HG03108 (cell line): ENCODE data around the gene GNGT1.

ENCODE experiments used
- ATAC-seq: cut with Tn5 transposase; IDR thresholded peaks from one replicate; pipeline ENCODE4 v1.9.1; 2021; ENCODE audit warnings: moderate library complexity; ENCODE audit not compliant: unreplicated experiment

GNGT1 gene

DNA sequence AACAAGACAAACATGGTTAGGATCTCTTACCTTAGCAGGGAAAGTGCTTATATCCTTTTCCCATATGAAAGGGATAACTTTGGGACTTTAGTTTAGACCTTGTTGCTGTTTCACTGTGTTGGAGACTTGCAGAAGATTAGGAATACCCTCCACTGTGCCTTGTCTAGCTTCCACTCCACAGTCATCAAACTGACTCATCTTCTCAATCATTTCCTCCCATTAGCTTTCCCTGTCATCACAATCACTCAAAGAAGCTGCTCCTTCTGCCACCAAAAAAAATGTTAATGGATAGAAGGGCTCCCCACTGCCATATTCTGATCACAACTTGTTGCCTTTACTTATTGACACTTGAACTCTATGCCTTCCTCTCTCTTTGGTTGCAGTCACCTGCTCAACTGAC, 31.9 kb downstream of the GNGT1 start:
- no peak for ATAC-seq

- ATAC-seq: no peak
Observed at GRCh38 chr7:93941945-93942344, 35.6 kb downstream of the GNGT1 start.

- ATAC-seq: no peak
Observed at GRCh38 chr7:93943816-93944540, 37.6 kb downstream of the GNGT1 start.

- no peak for ATAC-seq
Observed at GRCh38 chr7:93944673-93945072, 38.3 kb downstream of the GNGT1 start.

GRCh38 chr7:93945083-93945482, 38.7 kb downstream of the GNGT1 start:
- no peak for ATAC-seq

DNA sequence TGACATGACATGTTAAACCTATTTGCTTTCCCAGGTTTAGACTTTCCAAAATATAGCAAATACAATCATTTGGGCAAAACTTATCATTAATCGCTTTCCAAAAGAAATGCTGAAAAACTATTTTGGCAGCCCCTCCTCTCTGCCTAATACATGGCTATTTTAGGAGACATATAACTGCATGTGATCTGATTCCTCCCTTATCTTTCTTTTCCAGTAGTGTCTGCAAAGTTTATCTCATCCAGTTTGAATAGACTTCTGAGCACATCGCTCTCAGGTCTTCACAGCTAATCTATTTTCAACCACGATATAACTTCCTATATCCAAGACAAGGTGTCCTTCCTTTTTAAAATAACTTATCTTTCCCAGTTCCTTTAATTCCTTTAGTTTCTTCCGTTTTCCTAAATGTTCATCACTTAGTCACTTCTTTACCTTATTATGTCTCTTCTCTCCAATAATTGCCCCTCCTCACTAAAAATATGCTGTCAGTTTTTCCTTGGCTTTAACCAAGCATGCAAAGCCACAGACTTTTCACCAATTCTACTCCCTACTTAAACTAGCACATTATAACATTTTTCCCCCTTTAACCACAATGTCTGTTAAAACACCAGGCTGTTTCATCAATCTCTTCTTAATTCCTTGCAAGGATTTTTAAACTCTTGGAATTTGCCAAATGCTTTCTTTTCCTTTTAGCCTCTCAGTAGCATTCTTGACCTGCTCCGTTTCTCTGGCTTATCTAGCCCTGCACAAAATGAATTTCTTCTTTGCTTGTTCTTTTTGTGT, 39.6 kb downstream of the GNGT1 start:
- ATAC-seq: no peak

GRCh38 chr7:93948106-93948505, 41.7 kb downstream of the GNGT1 start:
- no peak for ATAC-seq

DNA sequence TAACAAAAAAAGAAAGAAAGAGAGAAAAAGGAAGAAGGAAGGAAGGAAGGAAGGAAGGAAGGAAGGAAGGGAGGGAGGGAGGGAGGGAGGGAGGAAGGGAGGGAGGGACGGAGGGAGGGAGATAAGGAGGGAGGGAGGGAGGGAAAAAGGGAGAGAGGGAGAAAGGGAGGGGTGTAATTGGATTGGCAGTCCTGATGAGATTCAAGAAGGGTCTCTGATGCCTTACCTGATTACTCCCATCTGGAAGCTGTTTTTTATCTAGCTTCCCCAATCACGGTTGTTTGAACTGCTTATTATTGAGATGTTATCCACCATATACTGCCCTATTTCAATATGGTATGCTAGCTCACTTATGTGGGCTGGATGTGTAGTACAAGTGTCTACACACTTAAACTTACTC, 42.5 kb downstream of the GNGT1 start:
- ATAC-seq: no peak

- no peak for ATAC-seq
Observed at GRCh38 chr7:93949423-93949822, 43.1 kb downstream of the GNGT1 start.

DNA sequence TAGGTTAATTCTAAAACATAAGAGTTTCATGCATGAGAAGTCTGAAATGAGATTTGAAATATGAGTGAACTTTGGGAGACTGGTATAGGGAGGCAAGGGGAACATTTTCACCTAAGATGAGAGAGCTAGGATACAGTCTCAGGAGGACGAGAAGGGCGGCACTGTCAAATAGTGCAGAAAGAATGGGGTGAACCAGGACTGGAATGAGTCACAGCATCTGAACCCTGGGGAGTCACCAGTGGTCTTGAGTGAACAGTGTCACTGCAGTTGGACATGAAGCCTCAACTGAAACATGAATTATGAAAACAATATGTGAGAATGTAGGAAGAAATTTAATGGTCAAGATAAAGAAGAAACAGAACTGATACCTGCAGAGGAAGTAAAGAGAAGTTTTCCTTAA, 48.9 kb downstream of the GNGT1 start:
- ATAC-seq: peak; percentile 71

DNA sequence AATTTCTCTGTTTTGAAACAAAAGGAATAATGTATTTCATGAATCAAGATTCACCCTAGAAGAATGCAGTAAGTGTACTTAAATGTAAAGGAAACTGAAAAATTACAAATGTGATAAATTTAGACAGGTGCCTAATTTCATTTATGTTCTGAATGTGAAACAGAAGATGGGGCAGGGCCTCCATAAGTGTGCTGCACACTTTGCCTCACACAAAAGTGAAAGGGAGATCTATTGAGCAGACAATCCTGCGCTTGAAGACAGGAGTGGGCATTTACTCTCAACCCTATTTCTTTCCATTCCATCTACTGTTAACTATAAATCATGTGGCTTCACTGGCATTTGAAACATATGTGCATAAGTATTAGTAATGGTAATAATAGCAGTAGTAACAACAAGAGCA, 51.4 kb downstream of the GNGT1 start:
- no peak for ATAC-seq

- no peak for ATAC-seq
Observed at GRCh38 chr7:93958216-93958615, 51.8 kb downstream of the GNGT1 start.

DNA sequence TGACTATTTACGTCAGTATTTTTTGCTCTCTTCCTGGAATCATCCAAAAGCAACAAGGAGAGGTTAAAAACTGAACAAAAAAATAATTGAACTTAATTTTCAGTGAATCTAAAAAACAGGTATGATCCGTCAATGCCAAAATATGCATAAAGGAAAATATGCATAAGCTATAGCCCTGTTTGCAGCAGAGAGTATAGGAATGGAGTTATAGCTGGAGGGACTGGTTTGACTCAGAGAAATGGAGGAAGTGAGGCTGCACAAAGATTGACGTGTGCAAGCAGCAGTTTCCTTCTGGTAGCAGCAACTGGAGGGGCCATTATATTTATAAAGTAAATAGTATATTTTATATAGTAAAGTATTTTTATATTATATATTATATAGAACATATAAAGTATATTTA, 52.3 kb downstream of the GNGT1 start:
- ATAC-seq: no peak
